DOHH2 (cell line): ENCODE measurements around the gene NUP210.

ENCODE experiments used
- CTCF ChIP-seq: fragments of 200-600 bp; sonication (generic); IDR thresholded peaks from one replicate; pipeline ENCODE4 v1.5.1; 2014; ENCODE audit warnings: antibody characterized with exemption, mild to moderate bottlenecking, low read depth, low read length; ENCODE audit not compliant: poor library complexity, severe bottlenecking
- EZH2phosphoT487 ChIP-seq: fragments of 200-600 bp; sonication (generic); IDR thresholded peaks from 2 replicates; pipeline ENCODE4 v1.6.1; 2017; ENCODE audit warnings: borderline replicate concordance, mild to moderate bottlenecking, antibody characterized with exemption, low read length, moderate library complexity, mixed read lengths

DNA sequence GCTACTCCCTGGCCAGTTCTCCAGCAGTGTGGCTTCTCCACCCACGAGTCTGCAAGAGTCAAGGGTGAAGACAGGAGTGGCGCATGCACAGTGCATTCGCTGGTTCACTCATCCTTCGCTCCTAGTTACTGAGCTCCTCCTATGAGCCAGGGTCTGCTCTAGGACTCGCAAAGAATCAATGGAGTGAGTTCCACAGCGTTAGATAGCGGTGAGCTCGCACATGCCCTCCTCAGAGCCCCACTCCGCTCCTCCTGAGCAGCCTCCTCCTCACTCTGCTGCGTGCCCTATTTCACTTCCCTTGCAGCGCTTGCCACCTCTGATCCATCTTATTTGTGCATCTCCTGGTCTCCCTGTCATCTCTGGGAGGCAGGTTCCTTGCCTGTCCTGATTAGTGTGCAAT is 63.0 kb downstream of the NUP210 start:
- TF ChIP-seq CTCF: no peak
- TF ChIP-seq EZH2phosphoT487: no peak
